HEK293 (cell line): ENCODE measurements around the gene THRSP.

Experiments
- CTCF ChIA-PET: fragments of 350-600 bp; formaldehyde crosslinking; extraction: SDS; loops from one replicate; lab custom pipeline; 2021; ENCODE audit warnings: antibody characterized with exemption; lab: Yijun Ruan, JAX
- POLR2A ChIA-PET: fragments of 300-600 bp; formaldehyde crosslinking; extraction: SDS; loops from one replicate; lab custom pipeline; 2020; ENCODE audit warnings: antibody characterized with exemption, inconsistent platforms; lab: Yijun Ruan, JAX
- H3K27ac ChIP-seq: fragments of 200-500 bp; sonication (Bioruptor generic); 2 replicates; pipeline ENCODE4 v1.5.1; 2014; ENCODE audit warnings: low read depth, low read length, control low read depth, inconsistent platforms; ENCODE audit errors: extremely low read depth
- H3K36me3 ChIP-seq, 2 experiments: fragments of 200-500 bp in 1 of 2; sonication (Bioruptor generic) in 1 of 2; 1 replicate in 1 of 2; 2 replicates in 1 of 2; pipeline ENCODE4 v1.5.1; 2014 to 2017; ENCODE audit warnings: inconsistent platforms in 2 of 2, low read length in 2 of 2; ENCODE audit not compliant: control insufficient read depth in 2 of 2, insufficient read depth in 1 of 2
- H3K4me1 ChIP-seq: fragments of 200-500 bp; sonication (Bioruptor generic); 2 replicates; pipeline ENCODE4 v1.5.1; 2014; ENCODE audit warnings: mild to moderate bottlenecking, low read length, inconsistent platforms; ENCODE audit not compliant: control insufficient read depth, insufficient read depth
- H3K4me3 ChIP-seq: 2 replicates; pipeline ENCODE4 v1.5.1; 2011; ENCODE audit warnings: low read depth, mild to moderate bottlenecking, control low read depth, low read length, moderate library complexity
- H3K9me3 ChIP-seq: fragments of 200-500 bp; sonication (Bioruptor generic); 2 replicates; pipeline ENCODE4 v1.5.1; 2014; ENCODE audit warnings: low read depth, low read length, inconsistent platforms; ENCODE audit not compliant: control insufficient read depth, insufficient read depth
- GLIS1 ChIP-seq: fragments of 450-650 bp; formaldehyde crosslinking; IDR thresholded peaks from 2 replicates; pipeline ENCODE4 v1.5.1; 2016; ENCODE audit warnings: missing biosample characterization, missing genetic modification characterization
- KLF16 ChIP-seq: fragments of 450-650 bp; formaldehyde crosslinking; IDR thresholded peaks from 2 replicates; pipeline ENCODE4 v1.5.1; 2017; ENCODE audit warnings: missing biosample characterization, missing genetic modification characterization
- KLF7 ChIP-seq: fragments of 450-650 bp; formaldehyde crosslinking; IDR thresholded peaks from 2 replicates; pipeline ENCODE4 v1.5.1; 2016; ENCODE audit warnings: missing biosample characterization, missing genetic modification characterization, borderline replicate concordance
- PBX3 ChIP-seq: sonication (generic); formaldehyde crosslinking; IDR thresholded peaks from 2 replicates; pipeline ENCODE4 v1.8.1; 2022; ENCODE audit warnings: mild to moderate bottlenecking, moderate library complexity, missing genetic modification reagents
- SALL2 ChIP-seq: fragments of 450-650 bp; formaldehyde crosslinking; IDR thresholded peaks from 2 replicates; pipeline ENCODE4 v1.5.0; 2017; ENCODE audit warnings: missing biosample characterization, mild to moderate bottlenecking, missing genetic modification characterization, borderline replicate concordance
- ZFP37 ChIP-seq: fragments of 450-650 bp; formaldehyde crosslinking; IDR thresholded peaks from 2 replicates; pipeline ENCODE4 v1.5.1; 2016; ENCODE audit warnings: missing biosample characterization, missing genetic modification characterization
- ZFP41 ChIP-seq: fragments of 450-650 bp; formaldehyde crosslinking; IDR thresholded peaks from 2 replicates; pipeline ENCODE4 v1.5.1; 2016; ENCODE audit warnings: missing biosample characterization, missing genetic modification characterization, borderline replicate concordance
- ZNF10 ChIP-seq: fragments of 450-650 bp; formaldehyde crosslinking; IDR thresholded peaks from 2 replicates; pipeline ENCODE4 v1.5.1; 2017; ENCODE audit warnings: missing biosample characterization, missing genetic modification characterization
- ZNF133 ChIP-seq: fragments of 450-650 bp; formaldehyde crosslinking; IDR thresholded peaks from 2 replicates; pipeline ENCODE4 v1.5.1; 2016; ENCODE audit warnings: missing biosample characterization, missing genetic modification characterization
- ZNF211 ChIP-seq: fragments of 450-650 bp; formaldehyde crosslinking; IDR thresholded peaks from 2 replicates; pipeline ENCODE4 v1.5.1; 2016; ENCODE audit warnings: low read depth, missing biosample characterization, missing genetic modification characterization
- ZNF24 ChIP-seq: fragments of 450-650 bp; formaldehyde crosslinking; IDR thresholded peaks from 2 replicates; pipeline ENCODE4 v1.5.1; 2016; ENCODE audit warnings: missing biosample characterization, missing genetic modification characterization
- ZNF266 ChIP-seq: fragments of 450-650 bp; formaldehyde crosslinking; IDR thresholded peaks from 2 replicates; pipeline ENCODE4 v1.5.1; 2016; ENCODE audit warnings: missing biosample characterization, missing genetic modification characterization, low read depth
- ZNF335 ChIP-seq: fragments of 450-650 bp; formaldehyde crosslinking; conservative IDR thresholded peaks from 2 replicates; pipeline ENCODE4 v1.5.1; 2016; ENCODE audit warnings: missing biosample characterization, missing genetic modification characterization
- ZNF362 ChIP-seq: fragments of 450-650 bp; formaldehyde crosslinking; IDR thresholded peaks from 2 replicates; pipeline ENCODE4 v1.5.1; 2016; ENCODE audit warnings: missing biosample characterization, missing genetic modification characterization
- ZNF560 ChIP-seq: fragments of 450-650 bp; formaldehyde crosslinking; IDR thresholded peaks from 2 replicates; pipeline ENCODE4 v1.5.1; 2017; ENCODE audit warnings: missing biosample characterization, missing genetic modification characterization, borderline replicate concordance
- ZSCAN18 ChIP-seq: fragments of 450-650 bp; formaldehyde crosslinking; IDR thresholded peaks from 2 replicates; pipeline ENCODE4 v1.5.1; 2016; ENCODE audit warnings: missing biosample characterization, missing genetic modification characterization
- TF ChIP-seq, protein P1 (sequence below): fragments of 450-650 bp; formaldehyde crosslinking; IDR thresholded peaks from 2 replicates; pipeline ENCODE4 v1.5.1; 2017; ENCODE audit warnings: missing biosample characterization, missing genetic modification characterization
- TF ChIP-seq, protein P2 (sequence below): fragments of 450-650 bp; formaldehyde crosslinking; IDR thresholded peaks from 2 replicates; pipeline ENCODE4 v1.5.1; 2017; ENCODE audit warnings: missing biosample characterization, missing genetic modification characterization
- TF ChIP-seq, protein P3 (sequence below): fragments of 450-650 bp; formaldehyde crosslinking; IDR thresholded peaks from 2 replicates; pipeline ENCODE4 v1.5.1; 2016; ENCODE audit warnings: missing biosample characterization, missing genetic modification characterization
- TF ChIP-seq, protein P4 (sequence below): fragments of 450-650 bp; formaldehyde crosslinking; IDR thresholded peaks from 2 replicates; pipeline ENCODE4 v1.5.1; 2016; ENCODE audit warnings: missing biosample characterization, missing genetic modification characterization

Gene THRSP

GRCh38 chr11:78078218-78079167 is 14.8 kb downstream of the THRSP start:
- Histone ChIP-seq H3K27ac (no peak overlapping the region), H3K4me1 (peaks cover 3% of the 10 kb centered on the region; the same call in 1 of the 2 replicates)
- CTCF ChIA-PET: interaction anchor here (0.5 to 0.8 kb wide), 10 partner anchors 7 to 764 kb away, joined by 3 to 6 read pairs (median 3); no protein-coding TSS in a partner anchor

More at GRCh38 chr11:78078218-78079167, 14.8 kb downstream of the THRSP start:
- TF ChIP-seq ZNF266 (tag by site-specific recombination) (no peak), PBX3 (CRISPR knock-in tag) (no peak), SALL2 (tag by site-specific recombination) (no peak), ZNF211 (tag by site-specific recombination) (no peak), GLIS1 (peak; percentile 37; the same call in 1 of the 2 replicates), ZSCAN18 (tag by site-specific recombination) (no peak), ZNF362 (tag by site-specific recombination) (peak; percentile 78), ZNF10 (tag by site-specific recombination) (no peak), ZNF335 (tag by site-specific recombination) (peak; percentile 75), ZFP41 (tag by site-specific recombination) (no peak), KLF16 (tag by site-specific recombination) (no peak), ZNF133 (tag by site-specific recombination) (no peak), ZNF24 (tag by site-specific recombination) (no peak), ZNF560 (tag by site-specific recombination) (no peak), KLF7 (tag by site-specific recombination) (no peak), ZFP37 (no peak)
- TF ChIP-seq, protein P1, sequence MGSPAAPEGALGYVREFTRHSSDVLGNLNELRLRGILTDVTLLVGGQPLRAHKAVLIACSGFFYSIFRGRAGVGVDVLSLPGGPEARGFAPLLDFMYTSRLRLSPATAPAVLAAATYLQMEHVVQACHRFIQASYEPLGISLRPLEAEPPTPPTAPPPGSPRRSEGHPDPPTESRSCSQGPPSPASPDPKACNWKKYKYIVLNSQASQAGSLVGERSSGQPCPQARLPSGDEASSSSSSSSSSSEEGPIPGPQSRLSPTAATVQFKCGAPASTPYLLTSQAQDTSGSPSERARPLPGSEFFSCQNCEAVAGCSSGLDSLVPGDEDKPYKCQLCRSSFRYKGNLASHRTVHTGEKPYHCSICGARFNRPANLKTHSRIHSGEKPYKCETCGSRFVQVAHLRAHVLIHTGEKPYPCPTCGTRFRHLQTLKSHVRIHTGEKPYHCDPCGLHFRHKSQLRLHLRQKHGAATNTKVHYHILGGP (tag by site-specific recombination): no peak
- TF ChIP-seq, protein P2, sequence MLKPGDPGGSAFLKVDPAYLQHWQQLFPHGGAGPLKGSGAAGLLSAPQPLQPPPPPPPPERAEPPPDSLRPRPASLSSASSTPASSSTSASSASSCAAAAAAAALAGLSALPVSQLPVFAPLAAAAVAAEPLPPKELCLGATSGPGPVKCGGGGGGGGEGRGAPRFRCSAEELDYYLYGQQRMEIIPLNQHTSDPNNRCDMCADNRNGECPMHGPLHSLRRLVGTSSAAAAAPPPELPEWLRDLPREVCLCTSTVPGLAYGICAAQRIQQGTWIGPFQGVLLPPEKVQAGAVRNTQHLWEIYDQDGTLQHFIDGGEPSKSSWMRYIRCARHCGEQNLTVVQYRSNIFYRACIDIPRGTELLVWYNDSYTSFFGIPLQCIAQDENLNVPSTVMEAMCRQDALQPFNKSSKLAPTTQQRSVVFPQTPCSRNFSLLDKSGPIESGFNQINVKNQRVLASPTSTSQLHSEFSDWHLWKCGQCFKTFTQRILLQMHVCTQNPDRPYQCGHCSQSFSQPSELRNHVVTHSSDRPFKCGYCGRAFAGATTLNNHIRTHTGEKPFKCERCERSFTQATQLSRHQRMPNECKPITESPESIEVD (tag by site-specific recombination): no peak
- TF ChIP-seq, protein P3, sequence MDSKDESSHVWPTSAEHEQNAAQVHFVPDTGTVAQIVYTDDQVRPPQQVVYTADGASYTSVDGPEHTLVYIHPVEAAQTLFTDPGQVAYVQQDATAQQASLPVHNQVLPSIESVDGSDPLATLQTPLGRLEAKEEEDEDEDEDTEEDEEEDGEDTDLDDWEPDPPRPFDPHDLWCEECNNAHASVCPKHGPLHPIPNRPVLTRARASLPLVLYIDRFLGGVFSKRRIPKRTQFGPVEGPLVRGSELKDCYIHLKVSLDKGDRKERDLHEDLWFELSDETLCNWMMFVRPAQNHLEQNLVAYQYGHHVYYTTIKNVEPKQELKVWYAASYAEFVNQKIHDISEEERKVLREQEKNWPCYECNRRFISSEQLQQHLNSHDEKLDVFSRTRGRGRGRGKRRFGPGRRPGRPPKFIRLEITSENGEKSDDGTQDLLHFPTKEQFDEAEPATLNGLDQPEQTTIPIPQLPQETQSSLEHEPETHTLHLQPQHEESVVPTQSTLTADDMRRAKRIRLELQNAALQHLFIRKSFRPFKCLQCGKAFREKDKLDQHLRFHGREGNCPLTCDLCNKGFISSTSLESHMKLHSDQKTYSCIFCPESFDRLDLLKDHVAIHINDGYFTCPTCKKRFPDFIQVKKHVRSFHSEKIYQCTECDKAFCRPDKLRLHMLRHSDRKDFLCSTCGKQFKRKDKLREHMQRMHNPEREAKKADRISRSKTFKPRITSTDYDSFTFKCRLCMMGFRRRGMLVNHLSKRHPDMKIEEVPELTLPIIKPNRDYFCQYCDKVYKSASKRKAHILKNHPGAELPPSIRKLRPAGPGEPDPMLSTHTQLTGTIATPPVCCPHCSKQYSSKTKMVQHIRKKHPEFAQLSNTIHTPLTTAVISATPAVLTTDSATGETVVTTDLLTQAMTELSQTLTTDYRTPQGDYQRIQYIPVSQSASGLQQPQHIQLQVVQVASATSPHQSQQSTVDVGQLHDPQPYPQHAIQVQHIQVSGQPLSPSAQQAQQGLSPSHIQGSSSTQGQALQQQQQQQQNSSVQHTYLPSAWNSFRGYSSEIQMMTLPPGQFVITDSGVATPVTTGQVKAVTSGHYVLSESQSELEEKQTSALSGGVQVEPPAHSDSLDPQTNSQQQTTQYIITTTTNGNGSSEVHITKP: no peak
- TF ChIP-seq, protein P4, sequence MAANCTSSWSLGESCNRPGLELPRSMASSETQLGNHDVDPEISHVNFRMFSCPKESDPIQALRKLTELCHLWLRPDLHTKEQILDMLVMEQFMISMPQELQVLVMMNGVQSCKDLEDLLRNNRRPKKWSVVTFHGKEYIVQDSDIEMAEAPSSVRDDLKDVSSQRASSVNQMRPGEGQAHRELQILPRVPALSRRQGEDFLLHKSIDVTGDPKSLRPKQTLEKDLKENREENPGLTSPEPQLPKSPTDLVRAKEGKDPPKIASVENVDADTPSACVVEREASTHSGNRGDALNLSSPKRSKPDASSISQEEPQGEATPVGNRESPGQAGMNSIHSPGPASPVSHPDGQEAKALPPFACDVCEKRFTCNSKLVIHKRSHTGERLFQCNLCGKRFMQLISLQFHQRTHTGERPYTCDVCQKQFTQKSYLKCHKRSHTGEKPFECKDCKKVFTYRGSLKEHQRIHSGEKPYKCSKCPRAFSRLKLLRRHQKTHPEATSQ (tag by site-specific recombination): no peak
- TF ChIP-seq, all 188 proteins: peak for 3
- POLR2A ChIA-PET: interaction anchor here (0.6 to 1.8 kb wide), 3 partner anchors 11 to 83 kb away, joined by 3 to 10 read pairs (median 6); partner anchors contain the start of gene INTS4
- H3K9me3 ChIP-seq: no peaks in the 10 kb centered on the region
- H3K36me3 ChIP-seq: peaks cover 0 to 22% of the 10 kb centered on the region in 2 experiments; a peak in 1 of 3 replicates
- peak overlapping the region; percentile 83 for H3K4me3 ChIP-seq
